Esophagus muscularis mucosa (tissue), 4 donors: Measurements from ENCODE around the gene IRF4.

Experiments used
- EP300 ChIP-seq: sonication (generic); formaldehyde crosslinking; IDR thresholded peaks from one replicate; pipeline ENCODE4 v1.6.1; 2017; ENCODE audit warnings: antibody characterized with exemption
- POLR2A ChIP-seq: fragments of 450-650 bp; IDR thresholded peaks from one replicate; pipeline ENCODE4 v1.6.1; 2017; ENCODE audit warnings: antibody characterized with exemption, moderate library complexity, mild to moderate bottlenecking, low read depth
- POLR2AphosphoS5 ChIP-seq, 2 donors: sonication (generic); formaldehyde crosslinking; IDR thresholded peaks; one replicate each; pipeline ENCODE4 v1.6.1; 2017; ENCODE audit warnings: antibody characterized with exemption in 2 of 2
- TF ChIP-seq, protein P1 (sequence below), 3 experiments: fragments of 200-600 bp in 2 of 3; fragments of 450-650 bp in 1 of 3; sonication (generic) in 2 of 3; IDR thresholded peaks; one replicate each; pipeline ENCODE4 v1.5.1; 2017 to 2019; ENCODE audit warnings: antibody characterized with exemption in 3 of 3, mild to moderate bottlenecking in 2 of 3, moderate library complexity in 1 of 3

DNA sequence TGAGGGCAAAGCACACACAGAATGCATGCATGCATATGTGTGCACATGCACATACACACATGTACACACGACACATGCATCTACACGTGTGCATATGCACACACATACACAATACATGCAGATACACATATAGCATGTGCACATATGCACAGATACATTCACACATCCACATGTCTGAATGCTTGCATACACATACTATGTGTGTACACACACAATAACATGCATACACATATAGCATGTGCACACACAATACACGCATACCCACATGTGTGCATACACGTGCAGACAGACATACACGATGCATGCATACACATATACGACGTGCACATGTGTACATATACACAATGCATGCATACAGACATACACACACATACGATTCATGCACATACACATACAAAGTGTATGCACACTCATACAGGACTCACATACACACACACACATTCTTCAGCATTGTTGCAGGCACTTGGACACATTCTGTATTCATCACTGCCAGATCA is 24.2 kb upstream of the IRF4 start:
- TF ChIP-seq, protein P1, sequence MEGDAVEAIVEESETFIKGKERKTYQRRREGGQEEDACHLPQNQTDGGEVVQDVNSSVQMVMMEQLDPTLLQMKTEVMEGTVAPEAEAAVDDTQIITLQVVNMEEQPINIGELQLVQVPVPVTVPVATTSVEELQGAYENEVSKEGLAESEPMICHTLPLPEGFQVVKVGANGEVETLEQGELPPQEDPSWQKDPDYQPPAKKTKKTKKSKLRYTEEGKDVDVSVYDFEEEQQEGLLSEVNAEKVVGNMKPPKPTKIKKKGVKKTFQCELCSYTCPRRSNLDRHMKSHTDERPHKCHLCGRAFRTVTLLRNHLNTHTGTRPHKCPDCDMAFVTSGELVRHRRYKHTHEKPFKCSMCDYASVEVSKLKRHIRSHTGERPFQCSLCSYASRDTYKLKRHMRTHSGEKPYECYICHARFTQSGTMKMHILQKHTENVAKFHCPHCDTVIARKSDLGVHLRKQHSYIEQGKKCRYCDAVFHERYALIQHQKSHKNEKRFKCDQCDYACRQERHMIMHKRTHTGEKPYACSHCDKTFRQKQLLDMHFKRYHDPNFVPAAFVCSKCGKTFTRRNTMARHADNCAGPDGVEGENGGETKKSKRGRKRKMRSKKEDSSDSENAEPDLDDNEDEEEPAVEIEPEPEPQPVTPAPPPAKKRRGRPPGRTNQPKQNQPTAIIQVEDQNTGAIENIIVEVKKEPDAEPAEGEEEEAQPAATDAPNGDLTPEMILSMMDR (IDR thresholded peaks at IDR 0.05) = no peak
- TF ChIP-seq POLR2AphosphoS5 (IDR thresholded peaks at IDR 0.05) (no peak), EP300 (no peak), POLR2A (no peak)
